ENCODE measurements around the gene G6PD. TPM values are rescaled to one million over a fixed set of nuclear protein-coding genes. Genes with fewer than 3 reads are reported as not detected.

The G6PD gene
- total and polyA plus RNA-seq, 2 donors (not counting 3 experiments of a cell fraction or from before 2014, with no cell fraction given) = 155 to 159 TPM

GRCh38 chrX:154487518-154488290, 58.9 kb downstream of the G6PD start:
- ChIA-PET CTCF (interaction anchor here (1.4 kb wide), 1 partner anchor 39 kb away, joined by 4 read pairs; no protein-coding TSS in a partner anchor), POLR2A (interaction anchor here (0.5 to 1.2 kb wide), 2 partner anchors 9 to 12 kb away, joined by 3 to 5 read pairs; partner anchors contain the start of gene LAGE3)
- Histone ChIP-seq H4K20me1 (replicated peaks; ENCODE audit: control insufficient read depth, extremely low read depth, insufficient read depth, low read length) (no peaks in the 10 kb centered on the region), H3K9ac (replicated peaks; ENCODE audit: extremely low read depth, insufficient read depth, low read length) (no peak overlapping the region), H2AFZ (ENCODE audit: low read depth, low read length) (no peak overlapping the region), H3K9me1 (replicated peaks; ENCODE audit: control insufficient read depth, extremely low read depth, insufficient read depth, low read length) (no peaks in the 10 kb centered on the region), H3K9me3 (replicated peaks; ENCODE audit: control insufficient read depth, insufficient read depth, low read length) (no peaks in the 10 kb centered on the region), H3K4me2 (ENCODE audit: insufficient read depth, low read length) (no peak overlapping the region), H3K27me3 (ENCODE audit: control insufficient read depth in 2 of 2, insufficient read depth in 2 of 2, low read length in 2 of 2) (no peaks in the 10 kb centered on the region), H3K4me3 (replicated peaks in 1 of 3; ENCODE audit: insufficient read depth in 1 of 3, low read depth in 1 of 3, low read length in 3 of 3) (no peak overlapping the region), H3K27ac (ENCODE audit: insufficient read depth, low read depth, low read length) (no peak overlapping the region), H3K4me1 (ENCODE audit: control insufficient read depth, extremely low read depth, insufficient read depth, low read length) (peaks cover 3% of the 10 kb centered on the region), H3K79me2 (ENCODE audit: control insufficient read depth, insufficient read depth, low read length) (peaks cover 10% of the 10 kb centered on the region), H3K36me3 (ENCODE audit: control insufficient read depth in 2 of 2, extremely low read depth in 1 of 2, insufficient read depth in 2 of 2, low read length in 2 of 2) (no peaks in the 10 kb centered on the region)
- no peak for DNase-seq (ENCODE audit: low read depth, low spot score)
- no peak for TF ChIP-seq FOS (IDR thresholded peaks at IDR 0.05; ENCODE audit: borderline replicate concordance, insufficient read depth, low read length)
- TF ChIP-seq JUN (IDR thresholded peaks at IDR 0.05; ENCODE audit: borderline replicate concordance, insufficient read depth, insufficient read length, low read depth) = no peak
- no peak for TF ChIP-seq POLR2AphosphoS5 (IDR thresholded peaks at IDR 0.05; ENCODE audit: insufficient read depth, low read depth, low read length)
- no peak for TF ChIP-seq MYC (IDR thresholded peaks at IDR 0.05; ENCODE audit: low read depth, low read length)
- no peak for TF ChIP-seq EZH2 (IDR thresholded peaks at IDR 0.05; ENCODE audit: borderline replicate concordance, low read depth, low read length, severe bottlenecking)
- TF ChIP-seq, protein P1, sequence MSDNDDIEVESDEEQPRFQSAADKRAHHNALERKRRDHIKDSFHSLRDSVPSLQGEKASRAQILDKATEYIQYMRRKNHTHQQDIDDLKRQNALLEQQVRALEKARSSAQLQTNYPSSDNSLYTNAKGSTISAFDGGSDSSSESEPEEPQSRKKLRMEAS (IDR thresholded peaks at IDR 0.05; ENCODE audit: insufficient read depth, insufficient read length) = no peak
- TF ChIP-seq POLR2A (IDR thresholded peaks at IDR 0.05; ENCODE audit: low read depth, low read length) = no peak
- TF ChIP-seq, protein P2, sequence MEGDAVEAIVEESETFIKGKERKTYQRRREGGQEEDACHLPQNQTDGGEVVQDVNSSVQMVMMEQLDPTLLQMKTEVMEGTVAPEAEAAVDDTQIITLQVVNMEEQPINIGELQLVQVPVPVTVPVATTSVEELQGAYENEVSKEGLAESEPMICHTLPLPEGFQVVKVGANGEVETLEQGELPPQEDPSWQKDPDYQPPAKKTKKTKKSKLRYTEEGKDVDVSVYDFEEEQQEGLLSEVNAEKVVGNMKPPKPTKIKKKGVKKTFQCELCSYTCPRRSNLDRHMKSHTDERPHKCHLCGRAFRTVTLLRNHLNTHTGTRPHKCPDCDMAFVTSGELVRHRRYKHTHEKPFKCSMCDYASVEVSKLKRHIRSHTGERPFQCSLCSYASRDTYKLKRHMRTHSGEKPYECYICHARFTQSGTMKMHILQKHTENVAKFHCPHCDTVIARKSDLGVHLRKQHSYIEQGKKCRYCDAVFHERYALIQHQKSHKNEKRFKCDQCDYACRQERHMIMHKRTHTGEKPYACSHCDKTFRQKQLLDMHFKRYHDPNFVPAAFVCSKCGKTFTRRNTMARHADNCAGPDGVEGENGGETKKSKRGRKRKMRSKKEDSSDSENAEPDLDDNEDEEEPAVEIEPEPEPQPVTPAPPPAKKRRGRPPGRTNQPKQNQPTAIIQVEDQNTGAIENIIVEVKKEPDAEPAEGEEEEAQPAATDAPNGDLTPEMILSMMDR (IDR thresholded peaks at IDR 0.05; ENCODE audit: extremely low read depth in 1 of 2, insufficient read depth in 1 of 2, low read depth in 1 of 2, low read length in 2 of 2) = no peak
- TF ChIP-seq GATA2 (IDR thresholded peaks at IDR 0.05; ENCODE audit: insufficient read depth, insufficient read length, low read depth, low read length) = no peak
- FAIRE-seq = no peak
- dilution Hi-C loops (cut with MboI; ENCODE audit: extremely low pct_ligation_motif_present, low sequenced_read_pairs) (no loop called here), intact Hi-C loops (cut with micrococcal nuclease) (no loop called here)
- BruUV-seq (replicated peaks) = no TSS peak
